Measurements from ENCODE around the gene CSF3R.

DNA sequence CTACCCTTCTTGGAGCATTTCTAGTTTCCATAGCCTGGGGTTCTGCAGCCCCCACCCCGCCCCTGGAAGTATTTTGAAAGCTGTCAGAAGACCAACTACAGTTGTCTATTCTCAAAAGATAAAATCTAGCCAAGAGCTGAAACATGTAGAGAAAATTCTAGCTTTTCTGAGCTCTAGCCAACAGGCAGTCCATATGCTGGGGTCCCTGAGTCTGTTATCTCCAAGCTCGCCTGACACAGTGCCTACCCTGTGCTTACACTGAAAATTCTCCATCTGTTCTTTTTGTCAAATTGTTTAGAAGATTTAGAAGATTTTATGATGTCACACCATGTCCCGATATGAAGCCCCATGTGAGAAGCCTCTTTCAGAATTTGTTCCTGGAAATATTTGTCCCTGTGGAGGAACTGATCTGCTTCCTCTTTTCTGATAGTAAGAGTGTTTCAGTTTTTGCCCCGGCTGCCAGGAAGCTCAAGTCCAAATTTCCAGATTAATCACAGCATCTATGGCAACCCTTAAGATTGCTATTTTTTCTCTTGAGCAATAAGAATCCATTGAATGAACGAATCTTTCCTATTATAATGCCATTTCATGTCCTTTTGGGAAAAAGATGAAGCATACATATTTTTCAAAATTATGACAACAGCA is 23.7 kb upstream of the CSF3R start:
- TF ChIP-seq CTCF (conservative IDR thresholded peaks at IDR 0.05; ENCODE audit: low read length) (no peak), EZH2phosphoT487 (IDR thresholded peaks at IDR 0.05; ENCODE audit: borderline replicate concordance, low read depth, low read length) (no peak)

Data from OCI-LY7 (cell line).